GM12878 (cell line): ENCODE measurements around the gene FAM193A. TPM values are rescaled to one million over a fixed set of nuclear protein-coding genes. Genes with fewer than 3 reads are reported as not detected.

ENCODE experiments used
- ATAC-seq: fragments of 200-7000 bp; cut with Tn5 transposase; 3 replicates; pipeline ENCODE4 v1.9.1; 2020; ENCODE audit warnings: mild to moderate bottlenecking, moderate library complexity
- BruUV-seq: library from RNA; stranded (reverse); fragments of 400-500 nt; replicated peaks from 2 replicates; lab custom pipeline; 2021; lab: Mats Ljungman, UMichigan
- CTCF ChIA-PET: fragments of 300-600 bp; sonication (Branson Sonifier 250); formaldehyde crosslinking; extraction: SDS; loops from one replicate; lab custom pipeline; 2021; ENCODE audit warnings: inconsistent platforms; lab: Yijun Ruan, JAX
- POLR2A ChIA-PET: fragments of 350-600 bp; formaldehyde crosslinking; extraction: SDS; loops from one replicate; lab custom pipeline; 2021; ENCODE audit warnings: inconsistent platforms; lab: Charles Lee
- RAD21 ChIA-PET: fragments of 300-600 bp; sonication (Branson Sonifier 250); formaldehyde crosslinking; loops from one replicate; lab custom pipeline; 2023; ENCODE audit warnings: antibody characterized with exemption; ENCODE audit not compliant: unreplicated experiment; lab: Charles Lee
- SMC1A ChIA-PET: fragments of 300-600 bp; sonication (Branson Sonifier 250); formaldehyde crosslinking; loops from one replicate; lab custom pipeline; 2023; ENCODE audit not compliant: unreplicated experiment, uncharacterized antibody; lab: Charles Lee
- DNase-seq: peaks from one replicate; pipeline ENCODE4 v3.0.0-alpha.2; 2011; ENCODE audit warnings: low read depth, low spot score
- FAIRE-seq: peaks from 3 replicates; lab custom pipeline; 2011; peaks lifted over from hg19 to GRCh38; lab: Jason Lieb, UNC
- H2AFZ ChIP-seq: 2 replicates; pipeline ENCODE4 v1.6.0; 2011; ENCODE audit warnings: low read depth, low read length, control low read depth; ENCODE audit not compliant: control insufficient read depth
- H3K27ac ChIP-seq: 2 replicates; pipeline ENCODE4 v1.5.1; 2011; ENCODE audit warnings: control low read depth; ENCODE audit not compliant: control insufficient read depth, insufficient read depth
- H3K27me3 ChIP-seq, 2 experiments: replicated peaks in 1 of 2; 2 replicates each; pipeline versions ENCODE4 v1.6.0 to v1.6.1; 2011; ENCODE audit warnings: low read length in 1 of 2; ENCODE audit not compliant: control insufficient read depth in 2 of 2, insufficient read depth in 2 of 2
- H3K36me3 ChIP-seq, 2 experiments: 2 replicates each; pipeline ENCODE4 v1.5.1; 2011; ENCODE audit warnings: low read length in 1 of 2; ENCODE audit not compliant: control insufficient read depth in 2 of 2, insufficient read depth in 2 of 2
- H3K4me1 ChIP-seq: 2 replicates; pipeline ENCODE4 v1.6.1; 2011; ENCODE audit warnings: mild to moderate bottlenecking, low read length, moderate library complexity, mixed read lengths; ENCODE audit not compliant: control insufficient read depth, insufficient read depth
- H3K4me2 ChIP-seq: 2 replicates; pipeline ENCODE4 v1.6.0; 2011; ENCODE audit warnings: control low read depth; ENCODE audit not compliant: control insufficient read depth, insufficient read depth
- H3K4me3 ChIP-seq: fragments of 200-600 bp; sonication (generic); 2 replicates; pipeline ENCODE4 v1.5.1; 2016
- H3K79me2 ChIP-seq: 2 replicates; pipeline ENCODE4 v1.6.0; 2011; ENCODE audit warnings: low read length; ENCODE audit not compliant: control insufficient read depth, insufficient read depth
- H3K9ac ChIP-seq: 2 replicates; pipeline ENCODE4 v1.8.0; 2011; ENCODE audit warnings: low read length, control low read depth, mixed read lengths; ENCODE audit not compliant: control insufficient read depth, insufficient read depth
- H3K9me3 ChIP-seq: replicated peaks from 3 replicates; pipeline ENCODE4 v1.5.1; 2011; ENCODE audit warnings: mild to moderate bottlenecking, low read length; ENCODE audit not compliant: control insufficient read depth, insufficient read depth
- H4K20me1 ChIP-seq: 2 replicates; pipeline ENCODE4 v1.6.0; 2011; ENCODE audit not compliant: control insufficient read depth, insufficient read depth
- BCL11A ChIP-seq: IDR thresholded peaks from 2 replicates; pipeline ENCODE4 v1.6.1; 2011; ENCODE audit warnings: low read depth, low read length
- GABPA ChIP-seq: IDR thresholded peaks from 2 replicates; pipeline ENCODE4 v1.6.1; 2014; ENCODE audit warnings: antibody characterized with exemption, low read depth, mild to moderate bottlenecking, inconsistent platforms
- HDAC2 ChIP-seq: fragments of 200-600 bp; sonication (generic); IDR thresholded peaks from 2 replicates; pipeline ENCODE4 v1.6.1; 2017
- KAT2A ChIP-seq: conservative IDR thresholded peaks from 2 replicates; pipeline ENCODE4 v1.6.1; 2011; ENCODE audit warnings: low read depth, low read length; ENCODE audit not compliant: control insufficient read depth
- MLLT1 ChIP-seq: fragments of 450-650 bp; IDR thresholded peaks from 2 replicates; pipeline ENCODE4 v1.6.1; 2016; ENCODE audit warnings: mild to moderate bottlenecking
- MYB ChIP-seq: fragments of 150-350 bp; IDR thresholded peaks from 2 replicates; pipeline ENCODE4 v1.6.1; 2014; ENCODE audit warnings: mild to moderate bottlenecking, low read depth, low read length, borderline replicate concordance
- NFIC ChIP-seq: IDR thresholded peaks from 2 replicates; pipeline ENCODE4 v1.6.1; 2012; ENCODE audit warnings: low read depth, mild to moderate bottlenecking, inconsistent platforms, low read length, moderate library complexity
- NFYB ChIP-seq: IDR thresholded peaks from 2 replicates; pipeline ENCODE4 v1.6.1; 2011; ENCODE audit warnings: low read depth, mild to moderate bottlenecking, low read length, improper control_type of control experiment, moderate library complexity; ENCODE audit not compliant: insufficient read depth
- PKNOX1 ChIP-seq: fragments of 450-650 bp; IDR thresholded peaks from 2 replicates; pipeline ENCODE4 v1.6.1; 2016; ENCODE audit warnings: mild to moderate bottlenecking
- SUZ12 ChIP-seq: fragments of 200-600 bp; sonication (generic); IDR thresholded peaks from one replicate; pipeline ENCODE4 v1.6.1; 2018; ENCODE audit warnings: antibody characterized with exemption, mild to moderate bottlenecking; ENCODE audit not compliant: unreplicated experiment
- WRNIP1 ChIP-seq: IDR thresholded peaks from 2 replicates; pipeline ENCODE4 v1.6.1; 2011; ENCODE audit warnings: low read depth, low read length, improper control_type of control experiment, borderline replicate concordance
- WGBS: methylation state at CpG from one replicate; pipeline ENCODE4 v1.1.6; 2016; ENCODE audit warnings: low lambda C conversion rate; ENCODE audit not compliant: insufficient replicate concordance, insufficient coverage; ENCODE audit errors: missing lambda C conversion rate; 5-methylcytosine and 5-hydroxymethylcytosine counted together
- in situ Hi-C: fragments of 300-500 bp; cut with MboI; formaldehyde crosslinking; loops from 9 replicates; pipeline ENCODE4 v1.14.3; 2018; ENCODE audit warnings: mixed read lengths
- intact Hi-C: fragments of 100-400 bp; cut with micrococcal nuclease; formaldehyde crosslinking; loops from one replicate; pipeline ENCODE4 v1.14.2; 2022; ENCODE audit not compliant: unreplicated experiment
- polyA plus RNA-seq, 11 experiments: library from polyadenylated mRNA; depleted of rRNA in 4 of 11; unstranded in 6 of 11; stranded (reverse) in 5 of 11; fragments of >200 nt; fragmentation: Nextera tagmentation in 4 of 11; fragmentation: Illumina TruSeq in 1 of 11; extraction: Ambion mirVana in 4 of 11; extraction: Trizol in 1 of 11; gene quantifications; 1 replicate in 1 of 11; 2 replicates in 10 of 11; pipeline versions ENCODE4 v1.2.1 to v1.2.3, GENCODE V29; 2011 to 2016; ENCODE audit warnings: inconsistent platforms in 2 of 11, missing spikeins in 2 of 11, low read depth in 1 of 11
- total RNA-seq, 4 experiments: library from RNA; depleted of rRNA in 3 of 4; stranded (reverse); fragments of >200 nt in 3 of 4; fragmentation: Illumina TruSeq in 1 of 4; extraction: Trizol in 1 of 4; gene quantifications; 2 replicates each; pipeline versions ENCODE4 v1.2.1 to v1.2.3, GENCODE V29; 2013 to 2021

The FAM193A gene
- total and polyA plus RNA-seq, 10 of the 15 experiments (the other 5 are each of a cell fraction or from before 2014, with no cell fraction given), result 0.52 to 23.3 (median 7.4) TPM

DNA sequence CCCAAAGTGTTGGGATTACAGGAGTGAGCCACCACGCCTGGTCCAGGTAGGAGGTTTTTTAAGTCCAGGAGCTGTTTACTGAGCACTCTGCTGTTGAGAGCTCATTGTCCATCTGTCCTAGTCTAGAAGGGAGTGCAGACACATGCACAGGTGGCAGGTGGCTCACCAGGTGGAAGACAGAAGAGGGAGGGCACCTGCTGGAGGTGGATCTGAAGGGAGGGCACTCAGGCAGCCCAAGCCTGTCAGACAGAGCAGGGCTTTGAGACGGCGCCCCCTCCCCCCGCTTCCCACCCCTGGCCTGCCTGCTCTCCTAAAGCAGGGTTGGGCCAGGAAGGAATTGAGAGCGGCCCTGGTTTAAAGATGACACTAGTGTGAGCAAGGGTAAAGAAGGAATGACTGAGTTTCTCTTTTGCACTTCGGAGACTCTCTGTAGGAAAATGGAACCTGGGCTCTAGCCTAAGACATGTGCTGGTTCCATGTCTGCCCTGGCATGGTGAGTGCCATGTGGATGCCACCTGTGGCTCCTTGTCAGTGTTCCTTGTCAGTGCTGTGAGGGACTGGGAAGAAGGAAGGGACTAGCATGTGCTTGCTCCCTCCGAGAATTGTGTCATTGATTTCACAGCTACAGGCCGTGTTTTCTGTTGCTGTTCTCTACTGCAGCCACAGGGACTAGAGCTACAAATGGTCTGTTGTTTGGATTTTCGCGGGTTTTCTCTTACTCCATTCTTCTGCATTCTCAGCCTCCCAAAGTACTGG, 111.1 kb downstream of the FAM193A start:
- H2AFZ ChIP-seq, result no peak overlapping the region
- H3K27ac ChIP-seq, result no peak overlapping the region
- intact Hi-C loops, result no loop called here
- DNase-seq (no peak), FAIRE-seq (no peak), ATAC-seq (no peak)
- SMC1A ChIA-PET, result interaction anchor here (1.0 kb wide), 1 partner anchor 81 kb away, joined by 3 read pairs; no protein-coding TSS in a partner anchor
- WGBS, result 80% methylated on average over 10 of the region's 10 CpGs
- no peaks in the 10 kb centered on the region for H3K79me2 ChIP-seq
- H3K27me3 ChIP-seq, result no peaks in the 10 kb centered on the region
- no peaks in the 10 kb centered on the region for H3K4me1 ChIP-seq
- H3K9ac ChIP-seq, result no peak overlapping the region
- H3K4me3 ChIP-seq, result no peak overlapping the region
- H3K9me3 ChIP-seq, result no peaks in the 10 kb centered on the region; the same call in 2 of the 3 replicates
- RAD21 ChIA-PET, result no interaction called here
- no peaks in the 10 kb centered on the region for H4K20me1 ChIP-seq
- no TSS peak for BruUV-seq
- H3K4me2 ChIP-seq, result no peak overlapping the region
- in situ Hi-C loops, result no loop called here
- POLR2A ChIA-PET, result no interaction called here
- peaks cover 27 to 36% of the 10 kb centered on the region in 2 experiments for H3K36me3 ChIP-seq
- TF ChIP-seq BCL11A, result no peak
- no peak for TF ChIP-seq NFIC
- CTCF ChIA-PET, result no interaction called here

- Histone ChIP-seq H3K9me3 (no peaks in the 10 kb centered on the region; the same call in 2 of the 3 replicates), H3K9ac (no peak overlapping the region), H3K27me3 (no peaks in the 10 kb centered on the region), H3K79me2 (no peaks in the 10 kb centered on the region), H3K4me3 (no peak overlapping the region), H3K36me3 (peaks cover 27 to 31% of the 10 kb centered on the region in 2 experiments), H3K27ac (no peak overlapping the region), H3K4me2 (no peak overlapping the region), H2AFZ (no peak overlapping the region), H3K4me1 (no peaks in the 10 kb centered on the region), H4K20me1 (no peaks in the 10 kb centered on the region)
- ATAC-seq, result no peak
- ChIA-PET SMC1A (no interaction called here), CTCF (no interaction called here), RAD21 (no interaction called here), POLR2A (no interaction called here)
- WGBS, result 95% methylated on average over 9 of the region's 9 CpGs
- BruUV-seq, result no TSS peak
- FAIRE-seq, result no peak
- in situ Hi-C loops (no loop called here), intact Hi-C loops (no loop called here)
- DNase-seq, result no peak
- TF ChIP-seq WRNIP1 (no peak), KAT2A (no peak), MYB (no peak), MLLT1 (no peak), GABPA (no peak), PKNOX1 (no peak), HDAC2 (no peak), SUZ12 (no peak), NFYB (no peak)
Measured at GRCh38 chr4:2648159-2648814, 111.8 kb downstream of the FAM193A start.
